GM12872 (cell line): ENCODE results near the gene LIPA.

ENCODE experiments used
- CTCF ChIP-seq: IDR thresholded peaks from 3 replicates; pipeline ENCODE4 v1.5.1; 2011; ENCODE audit warnings: low read depth, mild to moderate bottlenecking, low read length, moderate library complexity; ENCODE audit not compliant: insufficient read depth

Gene LIPA

GRCh38 chr10:89219513-89220218 lies 31.9 kb downstream of the LIPA start:
- TF ChIP-seq CTCF, result no peak

GRCh38 chr10:89217057-89217990 lies 34.3 kb downstream of the LIPA start:
- peak; percentile 60 for TF ChIP-seq CTCF

GRCh38 chr10:89216056-89216455 lies 35.5 kb downstream of the LIPA start:
- no peak for TF ChIP-seq CTCF

GRCh38 chr10:89215511-89215910 lies 36.1 kb downstream of the LIPA start:
- TF ChIP-seq CTCF, result no peak

GRCh38 chr10:89214566-89215165 lies 36.9 kb downstream of the LIPA start:
- no peak for TF ChIP-seq CTCF

GRCh38 chr10:89213191-89213808 lies 38.3 kb downstream of the LIPA start:
- peak; percentile 60 for TF ChIP-seq CTCF
